Fibroblast of lung (primary cell): ENCODE results near the gene SPACA1. TPM values are rescaled to one million over a fixed set of nuclear protein-coding genes. Genes with fewer than 3 reads are reported as not detected.

Source experiments
- DNase-seq, 2 donors: peaks; one replicate each; pipeline versions ENCODE4 v3.0.0 to v3.0.0-alpha.2; 2010; ENCODE audit warnings: low read depth in 2 of 2
- H2AFZ ChIP-seq: 2 replicates; pipeline ENCODE4 v1.5.1; 2012; ENCODE audit warnings: low read length, control low read depth, inconsistent platforms
- H3K27ac ChIP-seq: 2 replicates; pipeline ENCODE4 v1.5.1; 2011; ENCODE audit warnings: low read length, control low read depth; ENCODE audit not compliant: insufficient read depth
- H3K27me3 ChIP-seq: 2 replicates; pipeline ENCODE4 v1.5.1; 2011; ENCODE audit warnings: mild to moderate bottlenecking, low read length; ENCODE audit not compliant: control insufficient read depth, insufficient read depth
- H3K36me3 ChIP-seq: 2 replicates; pipeline ENCODE4 v1.5.1; 2011; ENCODE audit warnings: low read length; ENCODE audit not compliant: control insufficient read depth, insufficient read depth
- H3K4me1 ChIP-seq: 2 replicates; pipeline ENCODE4 v1.5.1; 2011; ENCODE audit warnings: low read length; ENCODE audit not compliant: control insufficient read depth, insufficient read depth; ENCODE audit errors: extremely low read depth
- H3K4me2 ChIP-seq: 2 replicates; pipeline ENCODE4 v1.5.1; 2011; ENCODE audit warnings: low read length, control low read depth; ENCODE audit not compliant: insufficient read depth; ENCODE audit errors: extremely low read depth
- H3K4me3 ChIP-seq, 4 experiments: fragments of 200-600 bp in 1 of 4; sonication (generic) in 1 of 4; replicated peaks in 1 of 4; 2 replicates each; pipeline ENCODE4 v1.5.1; 2011 to 2016; ENCODE audit warnings: low read length in 4 of 4, low read depth in 3 of 4, mild to moderate bottlenecking in 3 of 4, control low read depth in 2 of 4, inconsistent platforms in 1 of 4, mixed read lengths in 1 of 4; ENCODE audit not compliant: insufficient read depth in 1 of 4; ENCODE audit errors: control extremely low read depth in 1 of 4
- H3K79me2 ChIP-seq: 2 replicates; pipeline ENCODE4 v1.5.1; 2012; ENCODE audit warnings: mild to moderate bottlenecking, low read length, inconsistent platforms; ENCODE audit not compliant: control insufficient read depth, insufficient read depth
- H3K9ac ChIP-seq: 2 replicates; pipeline ENCODE4 v1.5.1; 2011; ENCODE audit warnings: mild to moderate bottlenecking, low read length, control low read depth; ENCODE audit not compliant: insufficient read depth
- H3K9me3 ChIP-seq: 2 replicates; pipeline ENCODE4 v1.5.1; 2012; ENCODE audit warnings: low read depth, low read length; ENCODE audit not compliant: control insufficient read depth, insufficient read depth
- H4K20me1 ChIP-seq: 2 replicates; pipeline ENCODE4 v1.5.1; 2011; ENCODE audit warnings: low read length; ENCODE audit not compliant: control insufficient read depth, insufficient read depth; ENCODE audit errors: extremely low read depth
- CTCF ChIP-seq, 2 donors: IDR thresholded peaks in 1 of 2; conservative IDR thresholded peaks in 1 of 2; 1 replicate in 1 of 2; 2 replicates in 1 of 2; pipeline ENCODE4 v1.5.1; 2011 to 2012; ENCODE audit warnings: low read length in 2 of 2, control low read depth in 1 of 2, inconsistent platforms in 1 of 2, low read depth in 1 of 2, mild to moderate bottlenecking in 1 of 2
- EZH2 ChIP-seq: IDR thresholded peaks from 2 replicates; pipeline ENCODE4 v1.5.1; 2012; ENCODE audit warnings: low read length, control low read depth, mild to moderate bottlenecking; ENCODE audit errors: missing control alignments
- polyA plus RNA-seq, 2 donors: library from polyadenylated mRNA; depleted of rRNA in 1 of 2; stranded (reverse) in 1 of 2; unstranded in 1 of 2; fragments of >200 nt; gene quantifications; 2 replicates each; pipeline ENCODE4 v1.2.1, GENCODE V29; 2011 to 2012; ENCODE audit warnings: missing spikeins in 1 of 2
- total RNA-seq: library from RNA; depleted of rRNA; stranded (reverse); fragments of >200 nt; gene quantifications from 2 replicates; pipeline ENCODE4 v1.2.1, GENCODE V29; 2014

The SPACA1 gene
- total and polyA plus RNA-seq, 2 donors (not counting 1 experiment from before 2014, with no cell fraction given): not detected

- H3K4me1 ChIP-seq: no peaks in the 10 kb centered on the region
- TF ChIP-seq EZH2 (no peak), CTCF (conservative IDR thresholded peaks at IDR 0.05 in 1 of 2, IDR thresholded peaks at IDR 0.05 in 1 of 2; ENCODE audit: low read depth in 1 of 2, low read length in 2 of 2) (no peak)
- DNase-seq: no peak
- no peak overlapping the region for H3K4me3 ChIP-seq
- H3K9me3 ChIP-seq: no peaks in the 10 kb centered on the region
- no peak overlapping the region for H3K27ac ChIP-seq
- H3K4me2 ChIP-seq: no peak overlapping the region
- H3K36me3 ChIP-seq: no peaks in the 10 kb centered on the region
- no peaks in the 10 kb centered on the region for H4K20me1 ChIP-seq
- H3K27me3 ChIP-seq: no peaks in the 10 kb centered on the region
- H2AFZ ChIP-seq: no peak overlapping the region
- H3K9ac ChIP-seq: no peak overlapping the region
- no peaks in the 10 kb centered on the region for H3K79me2 ChIP-seq
Observed at GRCh38 chr6:88044530-88044929, 3.1 kb upstream of the SPACA1 start.

GRCh38 chr6:88045521-88046136 is 2.0 kb upstream of the SPACA1 start:
- Histone ChIP-seq H3K4me1 (no peaks in the 10 kb centered on the region), H3K27ac (no peak overlapping the region), H3K4me3 (no peak overlapping the region), H3K36me3 (no peaks in the 10 kb centered on the region), H3K27me3 (no peaks in the 10 kb centered on the region), H3K79me2 (no peaks in the 10 kb centered on the region), H3K9me3 (no peaks in the 10 kb centered on the region), H3K9ac (no peak overlapping the region), H2AFZ (no peak overlapping the region), H3K4me2 (no peak overlapping the region), H4K20me1 (no peaks in the 10 kb centered on the region)
- no peak for DNase-seq
- TF ChIP-seq EZH2 (no peak), CTCF (conservative IDR thresholded peaks at IDR 0.05 in 1 of 2, IDR thresholded peaks at IDR 0.05 in 1 of 2; ENCODE audit: low read depth in 1 of 2, low read length in 2 of 2) (no peak)

- DNase-seq: no peak
- no peaks in the 10 kb centered on the region for H3K36me3 ChIP-seq
- TF ChIP-seq EZH2: no peak
- TF ChIP-seq CTCF (conservative IDR thresholded peaks at IDR 0.05 in 1 of 2, IDR thresholded peaks at IDR 0.05 in 1 of 2; ENCODE audit: low read depth in 1 of 2, low read length in 2 of 2): no peak
- no peak overlapping the region for H3K27ac ChIP-seq
- H2AFZ ChIP-seq: no peak overlapping the region
- no peak overlapping the region for H3K4me2 ChIP-seq
- H3K27me3 ChIP-seq: no peaks in the 10 kb centered on the region
- H4K20me1 ChIP-seq: no peaks in the 10 kb centered on the region
- H3K9me3 ChIP-seq: no peaks in the 10 kb centered on the region
- no peaks in the 10 kb centered on the region for H3K79me2 ChIP-seq
- no peak overlapping the region for H3K9ac ChIP-seq
- no peak overlapping the region for H3K4me3 ChIP-seq
- no peaks in the 10 kb centered on the region for H3K4me1 ChIP-seq
Observed at GRCh38 chr6:88048578-88048977, 937 bp downstream of the SPACA1 start.
